Hepatocyte (in vitro differentiated cells): ENCODE data around the gene CTBP2.

Source experiments
- EZH2 ChIP-seq: fragments of 200-600 bp; sonication (generic); IDR thresholded peaks from 2 replicates; pipeline ENCODE4 v1.6.1; 2016; ENCODE audit warnings: antibody characterized with exemption, mild to moderate bottlenecking, borderline replicate concordance
- EZH2phosphoT487 ChIP-seq: fragments of 200-600 bp; sonication (generic); IDR thresholded peaks from one replicate; pipeline ENCODE4 v1.6.1; 2018; ENCODE audit warnings: antibody characterized with exemption, mild to moderate bottlenecking, low read depth, moderate library complexity; ENCODE audit not compliant: unreplicated experiment, severe bottlenecking
- TF ChIP-seq, protein P1 (sequence below): fragments of 200-600 bp; sonication (generic); IDR thresholded peaks from 2 replicates; pipeline ENCODE4 v1.5.1; 2016; ENCODE audit warnings: antibody characterized with exemption, mild to moderate bottlenecking; ENCODE audit not compliant: poor library complexity

DNA sequence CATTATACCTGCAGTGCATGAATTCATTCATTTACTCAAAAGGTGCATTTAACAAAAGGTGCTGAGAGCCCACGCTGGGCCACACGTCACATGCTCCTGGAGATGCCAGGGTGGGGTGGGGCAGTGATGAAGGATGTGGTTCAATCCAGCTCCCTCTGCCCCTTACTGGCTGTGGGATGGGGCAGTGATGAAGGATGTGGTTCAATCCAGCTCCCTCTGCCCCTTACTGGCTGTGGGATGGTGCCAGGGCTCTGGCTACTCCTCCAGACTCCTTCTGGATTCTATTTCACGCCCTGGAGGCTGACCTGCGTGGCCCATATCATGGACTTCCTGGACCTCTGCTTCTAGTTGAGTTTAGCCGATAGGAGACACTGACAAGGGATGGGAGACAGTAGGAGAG is 44.0 kb upstream of the CTBP2 start:
- TF ChIP-seq EZH2: no peak
- TF ChIP-seq, protein P1, sequence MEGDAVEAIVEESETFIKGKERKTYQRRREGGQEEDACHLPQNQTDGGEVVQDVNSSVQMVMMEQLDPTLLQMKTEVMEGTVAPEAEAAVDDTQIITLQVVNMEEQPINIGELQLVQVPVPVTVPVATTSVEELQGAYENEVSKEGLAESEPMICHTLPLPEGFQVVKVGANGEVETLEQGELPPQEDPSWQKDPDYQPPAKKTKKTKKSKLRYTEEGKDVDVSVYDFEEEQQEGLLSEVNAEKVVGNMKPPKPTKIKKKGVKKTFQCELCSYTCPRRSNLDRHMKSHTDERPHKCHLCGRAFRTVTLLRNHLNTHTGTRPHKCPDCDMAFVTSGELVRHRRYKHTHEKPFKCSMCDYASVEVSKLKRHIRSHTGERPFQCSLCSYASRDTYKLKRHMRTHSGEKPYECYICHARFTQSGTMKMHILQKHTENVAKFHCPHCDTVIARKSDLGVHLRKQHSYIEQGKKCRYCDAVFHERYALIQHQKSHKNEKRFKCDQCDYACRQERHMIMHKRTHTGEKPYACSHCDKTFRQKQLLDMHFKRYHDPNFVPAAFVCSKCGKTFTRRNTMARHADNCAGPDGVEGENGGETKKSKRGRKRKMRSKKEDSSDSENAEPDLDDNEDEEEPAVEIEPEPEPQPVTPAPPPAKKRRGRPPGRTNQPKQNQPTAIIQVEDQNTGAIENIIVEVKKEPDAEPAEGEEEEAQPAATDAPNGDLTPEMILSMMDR: no peak
- TF ChIP-seq EZH2phosphoT487: no peak
